K562 (cell line): Measurements from ENCODE around the gene IGSF23. TPM values are rescaled to one million over a fixed set of nuclear protein-coding genes. Genes with fewer than 3 reads are reported as not detected.

Experiments used
- MYC ChIP-seq, 2 experiments: fragments of 250-450 bp in 1 of 2; sonication (Bioruptor Pico) in 1 of 2; IDR thresholded peaks; 2 replicates each; pipeline versions ENCODE4 v1.5.1 to v1.6.1; 2012 to 2021; ENCODE audit warnings: low read depth in 2 of 2, borderline replicate concordance in 1 of 2, improper control_type of control experiment in 1 of 2, low read length in 1 of 2, mild to moderate bottlenecking in 1 of 2, moderate library complexity in 1 of 2
- RCOR1 ChIP-seq, 2 experiments: IDR thresholded peaks; 2 replicates each; pipeline ENCODE4 v1.6.1; 2012; ENCODE audit warnings: low read depth in 2 of 2, low read length in 2 of 2, borderline replicate concordance in 1 of 2, improper control_type of control experiment in 1 of 2
- SOX6 ChIP-seq: fragments of 450-650 bp; IDR thresholded peaks from 2 replicates; pipeline ENCODE4 v1.6.1; 2014; ENCODE audit warnings: mild to moderate bottlenecking
- polyA plus RNA-seq, 8 experiments: library from polyadenylated mRNA; depleted of rRNA in 4 of 8; stranded (reverse) in 5 of 8; unstranded in 3 of 8; fragments of >200 nt; fragmentation: Nextera tagmentation in 2 of 8; fragmentation: Illumina TruSeq in 1 of 8; extraction: Ambion mirVana in 2 of 8; extraction: Trizol in 1 of 8; gene quantifications; 2 replicates each; pipeline versions ENCODE4 v1.2.1 to v1.2.3, GENCODE V29; 2011 to 2014; ENCODE audit warnings: inconsistent platforms in 1 of 8, missing spikeins in 1 of 8
- total RNA-seq, 7 experiments: library from RNA; depleted of rRNA in 6 of 7; stranded (reverse); fragments of >200 nt in 6 of 7; fragmentation: Illumina TruSeq in 2 of 7; extraction: Trizol in 2 of 7; gene quantifications; 2 replicates each; pipeline versions ENCODE4 v1.2.1 to v1.2.3, GENCODE V29; 2011 to 2021; ENCODE audit warnings: low replicate concordance in 1 of 7
- TF ChIP-seq, protein P1 (sequence below): fragments of 450-650 bp; formaldehyde crosslinking; IDR thresholded peaks from 2 replicates; pipeline ENCODE4 v1.4.0; 2020; ENCODE audit warnings: mild to moderate bottlenecking, moderate library complexity
- TF ChIP-seq, protein P2 (sequence below), 2 experiments: fragments of 450-650 bp; formaldehyde crosslinking in 1 of 2; IDR thresholded peaks; 2 replicates each; pipeline versions ENCODE4 v1.4.0 to v1.6.1; 2014 to 2020; ENCODE audit warnings: mild to moderate bottlenecking in 2 of 2, borderline replicate concordance in 1 of 2, low read depth in 1 of 2

IGSF23 gene
- total and polyA plus RNA-seq, 9 of the 15 experiments (the other 6 are each of a cell fraction or from before 2014, with no cell fraction given) = not detected

DNA sequence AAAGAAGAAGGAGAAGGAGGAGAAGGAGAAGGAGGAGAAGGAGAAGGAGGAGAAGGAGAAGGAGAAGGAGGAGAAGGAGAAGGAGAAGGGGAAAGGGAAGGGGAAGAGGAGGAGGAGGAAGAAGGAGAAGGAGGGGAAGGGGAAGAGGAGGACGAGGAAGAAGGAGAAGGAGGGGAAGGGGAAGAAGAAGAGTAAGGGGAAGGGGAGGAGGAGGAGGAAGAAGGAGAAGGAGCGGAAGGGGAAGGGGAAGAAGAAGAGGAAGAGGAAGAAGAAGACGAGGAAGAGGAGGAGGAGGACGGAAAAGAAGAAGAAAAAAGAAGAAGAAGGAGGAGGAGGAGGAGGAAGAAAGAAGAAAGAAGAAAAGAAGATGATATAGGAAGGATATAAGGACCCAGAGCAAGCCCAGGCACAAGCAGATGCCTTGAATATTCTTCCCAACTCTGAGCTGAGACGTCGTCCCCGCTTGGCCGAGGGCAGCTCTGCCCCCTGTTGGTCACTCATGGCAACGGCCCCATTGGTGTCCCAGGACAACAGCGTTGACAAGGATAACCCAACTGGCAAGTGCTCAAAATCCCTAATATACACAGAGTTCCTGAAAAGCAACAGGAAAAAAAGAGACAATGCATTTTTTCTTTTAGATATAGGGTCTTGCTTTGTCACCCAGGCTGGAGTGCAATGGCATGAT lies 30.6 kb upstream of the IGSF23 start (continued):
- TF ChIP-seq SOX6 (peak; percentile 10; the same call in 1 of the 2 replicates), RCOR1 (IDR thresholded peaks at IDR 0.05; ENCODE audit: borderline replicate concordance in 1 of 2, low read depth in 2 of 2, low read length in 2 of 2) (peak in 1 of 2 experiments; percentile 65; a peak in 1 of 4 replicates), MYC (IDR thresholded peaks at IDR 0.05; ENCODE audit: low read depth, low read length) (no peak), MYC (CRISPR knock-in tag; IDR thresholded peaks at IDR 0.05; ENCODE audit: borderline replicate concordance, low read depth) (no peak)
- TF ChIP-seq, protein P1, sequence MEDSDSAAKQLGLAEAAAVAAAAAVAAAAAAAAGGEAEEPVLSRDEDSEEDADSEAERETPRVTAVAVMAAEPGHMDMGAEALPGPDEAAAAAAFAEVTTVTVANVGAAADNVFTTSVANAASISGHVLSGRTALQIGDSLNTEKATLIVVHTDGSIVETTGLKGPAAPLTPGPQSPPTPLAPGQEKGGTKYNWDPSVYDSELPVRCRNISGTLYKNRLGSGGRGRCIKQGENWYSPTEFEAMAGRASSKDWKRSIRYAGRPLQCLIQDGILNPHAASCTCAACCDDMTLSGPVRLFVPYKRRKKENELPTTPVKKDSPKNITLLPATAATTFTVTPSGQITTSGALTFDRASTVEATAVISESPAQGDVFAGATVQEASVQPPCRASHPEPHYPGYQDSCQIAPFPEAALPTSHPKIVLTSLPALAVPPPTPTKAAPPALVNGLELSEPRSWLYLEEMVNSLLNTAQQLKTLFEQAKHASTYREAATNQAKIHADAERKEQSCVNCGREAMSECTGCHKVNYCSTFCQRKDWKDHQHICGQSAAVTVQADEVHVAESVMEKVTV (CRISPR knock-in tag) = 0 out of 2 replicates have a peak, but pooled peaks have one; percentile 21
- TF ChIP-seq, protein P2, sequence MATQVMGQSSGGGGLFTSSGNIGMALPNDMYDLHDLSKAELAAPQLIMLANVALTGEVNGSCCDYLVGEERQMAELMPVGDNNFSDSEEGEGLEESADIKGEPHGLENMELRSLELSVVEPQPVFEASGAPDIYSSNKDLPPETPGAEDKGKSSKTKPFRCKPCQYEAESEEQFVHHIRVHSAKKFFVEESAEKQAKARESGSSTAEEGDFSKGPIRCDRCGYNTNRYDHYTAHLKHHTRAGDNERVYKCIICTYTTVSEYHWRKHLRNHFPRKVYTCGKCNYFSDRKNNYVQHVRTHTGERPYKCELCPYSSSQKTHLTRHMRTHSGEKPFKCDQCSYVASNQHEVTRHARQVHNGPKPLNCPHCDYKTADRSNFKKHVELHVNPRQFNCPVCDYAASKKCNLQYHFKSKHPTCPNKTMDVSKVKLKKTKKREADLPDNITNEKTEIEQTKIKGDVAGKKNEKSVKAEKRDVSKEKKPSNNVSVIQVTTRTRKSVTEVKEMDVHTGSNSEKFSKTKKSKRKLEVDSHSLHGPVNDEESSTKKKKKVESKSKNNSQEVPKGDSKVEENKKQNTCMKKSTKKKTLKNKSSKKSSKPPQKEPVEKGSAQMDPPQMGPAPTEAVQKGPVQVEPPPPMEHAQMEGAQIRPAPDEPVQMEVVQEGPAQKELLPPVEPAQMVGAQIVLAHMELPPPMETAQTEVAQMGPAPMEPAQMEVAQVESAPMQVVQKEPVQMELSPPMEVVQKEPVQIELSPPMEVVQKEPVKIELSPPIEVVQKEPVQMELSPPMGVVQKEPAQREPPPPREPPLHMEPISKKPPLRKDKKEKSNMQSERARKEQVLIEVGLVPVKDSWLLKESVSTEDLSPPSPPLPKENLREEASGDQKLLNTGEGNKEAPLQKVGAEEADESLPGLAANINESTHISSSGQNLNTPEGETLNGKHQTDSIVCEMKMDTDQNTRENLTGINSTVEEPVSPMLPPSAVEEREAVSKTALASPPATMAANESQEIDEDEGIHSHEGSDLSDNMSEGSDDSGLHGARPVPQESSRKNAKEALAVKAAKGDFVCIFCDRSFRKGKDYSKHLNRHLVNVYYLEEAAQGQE (IDR thresholded peaks at IDR 0.05; ENCODE audit: borderline replicate concordance) = peak; percentile 66; the same call in 1 of the 2 replicates
- TF ChIP-seq, protein P2 (CRISPR knock-in tag; IDR thresholded peaks at IDR 0.05; ENCODE audit: low read depth) = no peak
